Measurements from ENCODE around the gene CRB2.

GRCh38 chr9:123342247-123342646, 13.8 kb upstream of the CRB2 start:
- TF ChIP-seq POLR2A (IDR thresholded peaks at IDR 0.05; ENCODE audit: low read depth, low read length) (no peak), CTCF (conservative IDR thresholded peaks at IDR 0.05; ENCODE audit: low read depth, low read length) (no peak), RCOR1 (IDR thresholded peaks at IDR 0.05; ENCODE audit: insufficient replicate concordance, low read length) (no peak), CEBPB (IDR thresholded peaks at IDR 0.05; ENCODE audit: low read depth, low read length) (no peak), CHD1 (IDR thresholded peaks at IDR 0.05; ENCODE audit: low read depth, low read length) (no peak), MXI1 (IDR thresholded peaks at IDR 0.05; ENCODE audit: borderline replicate concordance, low read depth, low read length) (no peak), MAFK (IDR thresholded peaks at IDR 0.05; ENCODE audit: low read depth, low read length) (no peak), RFX5 (IDR thresholded peaks at IDR 0.05; ENCODE audit: low read depth, low read length) (no peak), FOS (IDR thresholded peaks at IDR 0.05; ENCODE audit: low read depth, low read length) (no peak)

Measured in IMR-90 (cell line).